DOHH2 (cell line): Measurements from ENCODE around the gene XRCC4.

Experiments used
- EZH2phosphoT487 ChIP-seq: fragments of 200-600 bp; sonication (generic); IDR thresholded peaks from 2 replicates; pipeline ENCODE4 v1.6.1; 2017; ENCODE audit warnings: borderline replicate concordance, mild to moderate bottlenecking, antibody characterized with exemption, low read length, moderate library complexity, mixed read lengths
- TF ChIP-seq, protein P1 (sequence below): fragments of 200-600 bp; sonication (generic); IDR thresholded peaks from one replicate; pipeline ENCODE4 v1.5.1; 2014; ENCODE audit warnings: antibody characterized with exemption, mild to moderate bottlenecking, low read depth, low read length; ENCODE audit not compliant: poor library complexity, severe bottlenecking

DNA sequence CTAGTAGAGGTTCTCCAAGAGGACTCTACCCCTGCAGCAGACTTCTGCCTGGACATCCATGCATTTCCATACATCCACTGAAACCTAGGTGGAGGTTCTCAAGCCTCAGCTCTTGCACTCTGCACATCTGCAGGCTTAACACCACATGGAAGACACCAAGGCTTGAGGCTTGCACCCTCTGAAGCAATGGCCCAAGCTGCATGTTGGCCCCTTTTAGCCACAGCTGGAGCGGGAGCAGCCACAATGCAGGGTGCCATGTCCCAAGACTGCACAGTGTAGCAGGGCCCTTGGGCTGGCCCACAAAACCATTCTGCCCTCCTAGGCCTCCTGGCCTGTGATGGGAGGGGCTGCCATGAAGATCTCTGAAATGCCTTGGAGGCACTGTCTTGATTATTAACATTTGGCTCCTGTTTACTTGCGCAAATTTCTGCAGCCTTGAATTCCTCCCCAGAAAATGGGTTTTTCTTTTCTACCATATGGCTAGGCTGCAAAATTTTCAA is 271.0 kb downstream of the XRCC4 start:
- TF ChIP-seq, protein P1, sequence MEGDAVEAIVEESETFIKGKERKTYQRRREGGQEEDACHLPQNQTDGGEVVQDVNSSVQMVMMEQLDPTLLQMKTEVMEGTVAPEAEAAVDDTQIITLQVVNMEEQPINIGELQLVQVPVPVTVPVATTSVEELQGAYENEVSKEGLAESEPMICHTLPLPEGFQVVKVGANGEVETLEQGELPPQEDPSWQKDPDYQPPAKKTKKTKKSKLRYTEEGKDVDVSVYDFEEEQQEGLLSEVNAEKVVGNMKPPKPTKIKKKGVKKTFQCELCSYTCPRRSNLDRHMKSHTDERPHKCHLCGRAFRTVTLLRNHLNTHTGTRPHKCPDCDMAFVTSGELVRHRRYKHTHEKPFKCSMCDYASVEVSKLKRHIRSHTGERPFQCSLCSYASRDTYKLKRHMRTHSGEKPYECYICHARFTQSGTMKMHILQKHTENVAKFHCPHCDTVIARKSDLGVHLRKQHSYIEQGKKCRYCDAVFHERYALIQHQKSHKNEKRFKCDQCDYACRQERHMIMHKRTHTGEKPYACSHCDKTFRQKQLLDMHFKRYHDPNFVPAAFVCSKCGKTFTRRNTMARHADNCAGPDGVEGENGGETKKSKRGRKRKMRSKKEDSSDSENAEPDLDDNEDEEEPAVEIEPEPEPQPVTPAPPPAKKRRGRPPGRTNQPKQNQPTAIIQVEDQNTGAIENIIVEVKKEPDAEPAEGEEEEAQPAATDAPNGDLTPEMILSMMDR = no peak
- no peak for TF ChIP-seq EZH2phosphoT487
